Panc1 (cell line): ENCODE data around the gene CAVIN4. TPM values are rescaled to one million over a fixed set of nuclear protein-coding genes. Genes with fewer than 3 reads are reported as not detected.

Experiments
- ATAC-seq: fragments of 200-7000 bp; cut with Tn5 transposase; 2 replicates; pipeline ENCODE4 v1.9.1; 2020; ENCODE audit warnings: mild to moderate bottlenecking, moderate library complexity
- BruUV-seq: library from RNA; stranded (reverse); fragments of 400-500 nt; replicated peaks from 2 replicates; lab custom pipeline; 2021; lab: Mats Ljungman, UMichigan
- CTCF ChIA-PET: fragments of 300-600 bp; sonication (Branson Sonifier 250); formaldehyde crosslinking; loops from one replicate; lab custom pipeline; 2022; ENCODE audit warnings: antibody characterized with exemption; lab: Charles Lee
- POLR2A ChIA-PET: fragments of 300-600 bp; sonication (Branson Sonifier 250); formaldehyde crosslinking; loops from one replicate; lab custom pipeline; 2022; ENCODE audit warnings: antibody characterized with exemption; lab: Charles Lee
- DNase-seq: peaks from one replicate; pipeline ENCODE4 v3.0.0-alpha.2; 2010; ENCODE audit warnings: low read depth, low spot score
- H3K27ac ChIP-seq: 2 replicates; pipeline ENCODE4 v1.5.1; 2011; ENCODE audit warnings: mild to moderate bottlenecking, low read length, inconsistent platforms
- H3K27me3 ChIP-seq: fragments of 200-500 bp; sonication (Bioruptor generic); 2 replicates; pipeline ENCODE4 v1.6.0; 2014; ENCODE audit warnings: low read length, inconsistent platforms; ENCODE audit not compliant: control insufficient read depth, insufficient read depth
- H3K36me3 ChIP-seq: fragments of 200-500 bp; sonication (Bioruptor generic); 2 replicates; pipeline ENCODE4 v1.5.1; 2014; ENCODE audit warnings: inconsistent platforms, mild to moderate bottlenecking, low read length, moderate library complexity; ENCODE audit not compliant: control insufficient read depth, insufficient read depth
- H3K4me1 ChIP-seq: 2 replicates; pipeline ENCODE4 v1.5.1; 2011; ENCODE audit warnings: inconsistent platforms, mild to moderate bottlenecking, low read length, moderate library complexity; ENCODE audit not compliant: control insufficient read depth, insufficient read depth
- H3K4me3 ChIP-seq, 2 experiments: 2 replicates each; pipeline ENCODE4 v1.5.1; 2011 to 2012; ENCODE audit warnings: low read depth in 2 of 2, low read length in 2 of 2, mild to moderate bottlenecking in 2 of 2, inconsistent platforms in 1 of 2, moderate library complexity in 1 of 2
- H3K9me3 ChIP-seq: fragments of 200-500 bp; sonication (Bioruptor generic); 2 replicates; pipeline ENCODE4 v1.5.1; 2014; ENCODE audit warnings: low read depth, mild to moderate bottlenecking, inconsistent platforms, low read length, moderate library complexity; ENCODE audit not compliant: control insufficient read depth, insufficient read depth
- CTCF ChIP-seq: fragments of 450-650 bp; IDR thresholded peaks from 2 replicates; pipeline ENCODE4 v1.5.1; 2017; ENCODE audit warnings: mild to moderate bottlenecking
- POLR2AphosphoS5 ChIP-seq: IDR thresholded peaks from 2 replicates; pipeline ENCODE4 v1.6.1; 2012; ENCODE audit warnings: mild to moderate bottlenecking, low read depth, low read length, moderate library complexity
- SIN3A ChIP-seq: IDR thresholded peaks from 2 replicates; pipeline ENCODE4 v1.6.1; 2012; ENCODE audit warnings: low read depth, mild to moderate bottlenecking, low read length, moderate library complexity, borderline replicate concordance; ENCODE audit not compliant: insufficient read depth
- TCF7L2 ChIP-seq: IDR thresholded peaks from 2 replicates; pipeline ENCODE4 v1.6.1; 2011; ENCODE audit warnings: mild to moderate bottlenecking, low read depth, low read length, inconsistent platforms
- in situ Hi-C: cut with HindIII; loops from 2 replicates; pipeline ENCODE4 v1.10.0; 2016; ENCODE audit warnings: low sequenced_read_pairs, low pct_unique_long_range_greater_than_20kb
- intact Hi-C: fragments of 100-400 bp; cut with micrococcal nuclease; formaldehyde crosslinking; loops from one replicate; pipeline ENCODE4 v1.10.0; 2022; ENCODE audit not compliant: unreplicated experiment
- total RNA-seq: library from RNA; stranded (reverse); gene quantifications from one replicate; pipeline ENCODE4 v1.2.1, GENCODE V29; 2021; ENCODE audit not compliant: unreplicated experiment
- TF ChIP-seq, protein P1 (sequence below), 2 experiments: IDR thresholded peaks; 2 replicates each; pipeline ENCODE4 v1.6.1; 2011 to 2012; ENCODE audit warnings: low read depth in 2 of 2, control low read depth in 1 of 2, low read length in 1 of 2, mild to moderate bottlenecking in 1 of 2, moderate library complexity in 1 of 2; ENCODE audit not compliant: insufficient read depth in 1 of 2

Gene CAVIN4
- total RNA-seq, 1 experiment from 2014 or later: 0.82 TPM

- no peak overlapping the region for H3K4me3 ChIP-seq
- no peaks in the 10 kb centered on the region for H3K9me3 ChIP-seq
- ChIA-PET POLR2A (no interaction called here), CTCF (no interaction called here)
- intact Hi-C loops (no loop called here), in situ Hi-C loops (no loop called here)
- DNase-seq: no peak
- no peak for ATAC-seq
- H3K4me1 ChIP-seq: no peaks in the 10 kb centered on the region
- no peaks in the 10 kb centered on the region for H3K36me3 ChIP-seq
- no peak overlapping the region for H3K27ac ChIP-seq
- BruUV-seq: no TSS peak
- TF ChIP-seq TCF7L2 (no peak), CTCF (no peak), SIN3A (no peak), POLR2AphosphoS5 (no peak)
- TF ChIP-seq, protein P1, sequence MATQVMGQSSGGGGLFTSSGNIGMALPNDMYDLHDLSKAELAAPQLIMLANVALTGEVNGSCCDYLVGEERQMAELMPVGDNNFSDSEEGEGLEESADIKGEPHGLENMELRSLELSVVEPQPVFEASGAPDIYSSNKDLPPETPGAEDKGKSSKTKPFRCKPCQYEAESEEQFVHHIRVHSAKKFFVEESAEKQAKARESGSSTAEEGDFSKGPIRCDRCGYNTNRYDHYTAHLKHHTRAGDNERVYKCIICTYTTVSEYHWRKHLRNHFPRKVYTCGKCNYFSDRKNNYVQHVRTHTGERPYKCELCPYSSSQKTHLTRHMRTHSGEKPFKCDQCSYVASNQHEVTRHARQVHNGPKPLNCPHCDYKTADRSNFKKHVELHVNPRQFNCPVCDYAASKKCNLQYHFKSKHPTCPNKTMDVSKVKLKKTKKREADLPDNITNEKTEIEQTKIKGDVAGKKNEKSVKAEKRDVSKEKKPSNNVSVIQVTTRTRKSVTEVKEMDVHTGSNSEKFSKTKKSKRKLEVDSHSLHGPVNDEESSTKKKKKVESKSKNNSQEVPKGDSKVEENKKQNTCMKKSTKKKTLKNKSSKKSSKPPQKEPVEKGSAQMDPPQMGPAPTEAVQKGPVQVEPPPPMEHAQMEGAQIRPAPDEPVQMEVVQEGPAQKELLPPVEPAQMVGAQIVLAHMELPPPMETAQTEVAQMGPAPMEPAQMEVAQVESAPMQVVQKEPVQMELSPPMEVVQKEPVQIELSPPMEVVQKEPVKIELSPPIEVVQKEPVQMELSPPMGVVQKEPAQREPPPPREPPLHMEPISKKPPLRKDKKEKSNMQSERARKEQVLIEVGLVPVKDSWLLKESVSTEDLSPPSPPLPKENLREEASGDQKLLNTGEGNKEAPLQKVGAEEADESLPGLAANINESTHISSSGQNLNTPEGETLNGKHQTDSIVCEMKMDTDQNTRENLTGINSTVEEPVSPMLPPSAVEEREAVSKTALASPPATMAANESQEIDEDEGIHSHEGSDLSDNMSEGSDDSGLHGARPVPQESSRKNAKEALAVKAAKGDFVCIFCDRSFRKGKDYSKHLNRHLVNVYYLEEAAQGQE (IDR thresholded peaks at IDR 0.05; ENCODE audit: insufficient read depth in 1 of 2, low read depth in 2 of 2, low read length in 1 of 2): no peak
- H3K27me3 ChIP-seq: no peaks in the 10 kb centered on the region
These were observed 27.5 kb downstream of the CAVIN4 start for GRCh38 chr9:100605405-100605804.

- Histone ChIP-seq H3K4me3 (no peak overlapping the region), H3K27me3 (no peaks in the 10 kb centered on the region), H3K36me3 (no peaks in the 10 kb centered on the region), H3K27ac (no peak overlapping the region), H3K9me3 (no peaks in the 10 kb centered on the region), H3K4me1 (no peaks in the 10 kb centered on the region)
- DNase-seq (no peak), ATAC-seq (no peak)
- no TSS peak for BruUV-seq
- TF ChIP-seq TCF7L2 (no peak), POLR2AphosphoS5 (no peak), CTCF (no peak), SIN3A (no peak)
- TF ChIP-seq, protein P1 (IDR thresholded peaks at IDR 0.05; ENCODE audit: insufficient read depth in 1 of 2, low read depth in 2 of 2, low read length in 1 of 2): no peak
- in situ Hi-C loops: no loop called here
- intact Hi-C loops: no loop called here
- POLR2A ChIA-PET: no interaction called here
- CTCF ChIA-PET: no interaction called here
These were observed 41.3 kb downstream of the CAVIN4 start for GRCh38 chr9:100619194-100619593.
